NCI-H226 (cell line): Measurements from ENCODE around the gene SLC24A4.

Experiments
- DNase-seq: peaks from one replicate; pipeline ENCODE4 v3.0.0-alpha.2; 2015

The SLC24A4 gene

DNA sequence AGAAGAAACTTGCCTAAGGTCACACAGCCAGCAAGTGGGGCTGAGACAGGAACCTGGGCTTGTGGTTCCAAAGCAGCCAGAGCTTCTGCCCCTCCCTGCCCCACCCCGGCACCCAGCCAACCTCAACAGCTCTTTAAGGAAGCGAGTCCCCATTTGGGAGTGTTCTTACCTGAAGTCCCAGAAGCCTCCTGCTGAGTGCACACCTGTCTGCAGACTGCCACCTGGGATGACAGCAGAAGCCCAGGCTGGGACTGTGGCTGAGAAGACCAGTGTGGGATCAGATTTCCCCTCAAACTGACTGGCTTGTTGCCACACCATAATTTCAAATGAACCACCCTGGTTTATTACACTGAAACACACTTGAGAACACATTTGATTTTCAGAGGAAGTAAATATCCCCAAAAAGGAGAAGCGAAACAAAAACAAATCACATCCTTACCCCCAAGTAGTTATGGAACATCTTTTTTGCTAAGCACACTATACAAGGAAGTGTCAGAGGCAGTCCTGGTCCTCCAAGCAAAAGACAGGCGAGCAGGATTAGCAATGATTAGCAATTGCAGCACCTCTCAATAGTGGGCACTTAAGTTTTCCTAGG, 184.3 kb downstream of the SLC24A4 start:
- no peak for DNase-seq

DNA sequence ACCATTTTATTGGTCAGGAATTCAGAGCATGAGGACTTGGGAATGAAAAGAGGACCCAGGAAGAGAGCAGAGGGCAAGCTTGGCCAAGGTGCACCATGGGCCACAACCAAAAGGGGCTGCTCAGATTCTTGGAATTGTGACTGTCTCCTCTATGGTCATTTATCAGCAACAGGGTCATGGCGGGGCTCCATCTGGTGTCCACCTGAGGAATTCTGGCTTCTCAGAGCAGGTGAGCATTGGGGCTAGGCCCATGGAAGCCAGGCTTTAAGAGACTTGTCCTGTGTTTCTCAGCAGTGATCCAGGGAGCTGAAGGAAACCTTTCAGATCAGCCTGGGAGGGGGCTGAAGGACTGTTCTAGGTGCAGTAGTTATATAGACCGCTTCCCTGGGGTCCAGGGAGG, 188.0 kb downstream of the SLC24A4 start:
- DNase-seq = no peak

DNA sequence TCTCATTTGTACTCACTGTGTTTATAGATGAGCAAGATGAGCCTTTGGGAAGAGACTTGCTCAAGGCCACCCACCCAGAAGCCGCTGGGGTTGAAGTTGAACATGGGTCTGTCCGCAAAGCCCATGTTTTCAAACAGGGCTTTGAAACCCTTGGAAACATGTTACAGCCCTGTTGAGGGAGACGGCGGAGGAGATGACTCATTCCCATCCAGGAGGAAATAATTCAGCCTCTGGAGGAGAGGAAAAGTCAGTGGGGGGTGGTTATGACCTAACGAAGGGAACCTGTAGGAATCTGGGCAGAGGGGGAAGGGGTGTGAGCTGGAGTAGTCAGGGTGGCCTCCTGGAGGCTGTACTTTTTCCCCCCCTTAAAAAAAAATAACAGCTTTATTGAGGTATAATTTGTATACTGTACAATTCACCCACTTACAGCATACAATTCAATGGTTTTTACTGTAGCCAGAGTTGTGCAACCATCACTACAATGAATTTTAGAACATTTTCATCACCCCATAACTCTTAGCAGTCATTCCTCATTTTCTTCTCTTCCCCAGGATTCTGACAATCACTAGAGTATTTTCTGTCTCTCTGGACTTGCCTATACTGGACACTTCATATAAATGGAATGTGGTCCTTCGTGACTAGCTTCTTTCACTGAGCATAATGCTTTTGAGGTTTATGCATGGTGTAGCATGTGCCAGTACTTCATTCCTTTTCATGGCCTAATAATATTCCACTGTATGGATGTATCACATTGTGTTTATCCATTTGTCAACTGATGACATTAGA, 188.7 kb downstream of the SLC24A4 start:
- DNase-seq = peak; percentile 95

DNA sequence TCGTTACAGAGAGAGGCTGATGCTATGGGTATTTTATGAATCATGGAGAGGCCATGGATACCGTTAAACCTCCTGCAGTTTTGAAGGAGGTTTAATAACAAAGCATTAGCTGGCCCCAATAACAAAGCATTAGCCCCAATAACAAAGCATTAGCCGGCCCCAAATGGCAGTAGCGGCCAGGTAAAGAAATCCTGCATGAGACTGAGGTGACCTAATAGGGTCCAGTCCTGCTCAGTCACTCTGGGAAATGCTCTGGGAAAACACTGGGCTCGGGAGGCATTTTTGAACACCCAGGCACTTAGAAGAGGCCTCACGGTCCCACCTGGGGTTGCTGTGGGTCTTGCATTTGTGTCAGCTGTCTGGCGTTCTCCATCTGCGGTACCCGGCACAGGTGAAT, 189.8 kb downstream of the SLC24A4 start:
- no peak for DNase-seq

DNA sequence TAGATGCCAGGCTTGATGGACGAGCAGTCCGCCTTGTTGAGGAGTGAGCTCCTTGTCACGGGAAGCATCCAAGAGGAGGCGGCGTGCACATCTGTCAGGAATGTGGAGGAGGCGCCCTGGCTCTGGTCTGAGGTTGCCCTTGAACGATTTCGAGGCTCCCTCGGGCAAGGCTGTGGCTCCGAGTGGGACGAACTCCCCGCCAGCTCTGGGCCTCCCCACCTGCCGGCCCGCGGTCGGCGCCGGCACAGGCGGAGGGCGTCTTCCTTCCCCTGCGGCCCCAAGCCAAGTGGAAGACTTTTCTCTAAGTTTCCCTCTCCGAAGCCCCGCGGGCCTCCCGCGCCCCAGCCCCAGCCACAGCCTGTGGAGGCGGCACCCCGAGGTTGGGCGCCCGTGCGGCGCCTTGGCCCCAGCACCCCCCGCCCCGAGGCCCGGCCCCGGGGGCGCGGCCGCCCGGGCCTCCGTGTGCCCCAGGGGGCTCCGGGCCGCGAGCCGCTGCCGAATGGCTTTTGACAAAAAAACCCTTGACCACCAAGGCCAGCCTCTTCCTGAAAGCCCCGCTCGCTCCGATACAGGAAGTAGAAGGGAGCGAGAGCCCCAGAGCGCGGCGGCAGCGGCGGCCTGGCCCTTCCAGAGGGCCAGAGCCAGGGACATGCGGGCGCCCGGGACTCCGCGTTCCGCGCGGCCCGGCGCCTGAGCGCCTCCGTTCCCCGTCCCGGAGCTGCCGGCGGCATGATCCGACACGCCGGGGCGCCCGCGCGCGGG, 190.4 kb downstream of the SLC24A4 start, which contains the start of gene RIN3:
Gene RIN3, plus strand, starts transcription at position 578 of the 762 bp plus-strand sequence. Its CDS starts 152 bp downstream, at position 730.
- peak; percentile 93 for DNase-seq

DNA sequence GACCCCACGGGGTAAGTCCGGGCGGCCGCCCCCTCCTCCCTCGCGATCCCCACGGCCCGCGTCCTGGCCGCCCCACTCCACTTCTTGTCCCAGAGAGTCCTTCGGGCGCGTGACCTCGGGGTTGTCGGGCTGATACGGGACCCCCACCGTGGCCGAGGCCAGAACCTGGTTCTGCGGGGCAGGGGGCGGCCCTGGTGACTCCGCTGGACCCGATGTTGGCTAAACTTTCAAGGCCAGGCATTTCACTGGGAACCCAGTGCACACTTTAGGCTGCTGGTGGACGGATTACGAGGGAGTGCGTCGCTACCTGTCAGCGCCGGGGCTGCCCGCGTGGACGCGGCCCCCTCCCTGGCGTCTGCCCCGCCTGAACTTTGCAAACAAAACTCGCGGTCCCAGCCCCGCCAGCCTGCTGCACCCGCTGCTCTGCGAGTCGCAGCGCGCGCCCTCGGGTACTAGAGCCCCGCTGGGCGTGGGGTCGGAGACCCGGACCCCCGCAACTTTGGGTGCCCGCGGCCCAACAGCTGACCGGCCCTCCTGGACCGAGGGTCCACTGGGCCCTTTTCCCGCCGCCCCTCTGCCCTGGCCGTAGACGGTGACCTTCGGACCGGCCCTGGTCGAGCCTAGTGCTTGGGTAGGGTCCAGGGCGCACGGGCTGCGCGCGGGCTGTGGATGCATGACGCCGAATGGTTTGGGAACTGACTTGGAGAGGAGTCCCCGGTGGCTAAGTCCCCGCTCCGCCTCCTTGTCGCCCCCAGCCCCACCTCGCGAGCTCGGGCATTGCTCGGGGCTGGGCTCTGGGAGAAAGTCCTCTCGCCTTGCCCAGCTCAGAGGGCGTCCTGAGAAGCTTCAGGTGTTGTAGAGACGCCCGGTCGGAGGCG, 191.2 kb downstream of the SLC24A4 start:
- DNase-seq = no peak

DNA sequence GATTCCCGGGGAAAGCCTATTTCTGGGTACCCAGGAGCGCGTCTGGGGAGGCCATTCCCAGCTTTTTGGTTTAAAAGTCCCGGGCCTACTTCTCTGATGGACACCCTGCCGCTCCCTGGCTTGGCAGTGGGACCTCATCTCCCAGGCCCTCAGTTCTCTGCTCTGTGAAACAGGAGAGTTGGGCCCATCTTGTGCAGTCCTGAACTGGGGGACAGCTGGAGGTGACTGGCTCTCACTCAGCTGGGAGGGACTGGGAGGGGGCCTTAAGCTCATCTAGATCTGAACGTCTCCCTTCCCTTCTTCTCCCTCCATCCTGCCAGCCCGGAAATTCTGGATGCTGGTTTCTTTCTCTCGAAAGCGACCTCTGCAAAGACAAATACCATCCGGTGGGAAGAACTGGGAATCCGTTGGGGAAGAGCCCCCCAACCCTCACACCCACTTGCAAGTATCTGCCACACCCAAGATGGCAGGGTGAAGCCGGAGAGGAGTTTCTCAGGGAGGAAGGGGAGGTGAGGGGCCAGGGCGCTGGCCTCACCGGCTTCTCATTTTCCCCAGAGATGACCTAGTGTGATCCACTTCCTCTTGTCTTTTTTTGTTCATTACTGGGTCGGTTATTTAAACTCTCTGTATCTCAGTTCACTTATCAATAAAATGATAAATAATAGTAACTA, 192.0 kb downstream of the SLC24A4 start:
- no peak for DNase-seq

DNA sequence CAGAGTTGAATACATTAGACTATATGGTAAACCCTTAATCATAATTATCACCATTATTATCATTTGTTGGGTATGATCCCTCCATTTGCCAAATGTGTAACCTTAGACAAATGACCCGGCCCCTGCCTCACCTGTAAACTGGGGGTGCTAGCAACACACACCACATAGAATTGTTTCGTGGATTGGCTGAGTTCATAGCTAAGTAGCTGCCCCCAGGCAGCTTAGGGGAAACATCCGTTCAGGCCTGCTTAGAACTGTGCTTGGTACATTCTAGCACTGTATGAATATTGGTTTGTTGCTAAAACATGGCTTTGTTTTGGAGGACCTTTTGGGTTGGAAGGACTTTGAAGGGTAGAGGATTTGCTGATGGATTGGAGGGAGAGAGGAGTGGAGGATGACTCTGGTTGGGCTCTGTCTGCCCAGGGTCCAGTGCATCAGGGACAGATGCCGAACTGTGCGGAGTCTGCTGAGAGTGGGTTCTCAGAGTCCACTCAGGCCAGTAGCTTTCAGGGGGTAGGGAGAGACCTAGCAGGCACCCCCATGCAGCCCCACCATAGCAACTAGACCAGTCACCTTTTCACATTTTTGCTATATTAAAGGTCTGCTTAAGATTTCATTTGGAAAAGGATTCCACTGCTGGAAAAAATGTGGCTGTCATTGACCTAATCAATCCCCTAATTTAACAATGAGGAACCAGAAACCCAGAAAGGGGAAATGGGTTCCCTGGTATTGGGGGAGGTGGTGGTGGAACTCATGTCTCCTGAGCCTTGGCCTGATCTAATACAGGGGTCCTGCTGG, 192.8 kb downstream of the SLC24A4 start:
- no peak for DNase-seq

DNA sequence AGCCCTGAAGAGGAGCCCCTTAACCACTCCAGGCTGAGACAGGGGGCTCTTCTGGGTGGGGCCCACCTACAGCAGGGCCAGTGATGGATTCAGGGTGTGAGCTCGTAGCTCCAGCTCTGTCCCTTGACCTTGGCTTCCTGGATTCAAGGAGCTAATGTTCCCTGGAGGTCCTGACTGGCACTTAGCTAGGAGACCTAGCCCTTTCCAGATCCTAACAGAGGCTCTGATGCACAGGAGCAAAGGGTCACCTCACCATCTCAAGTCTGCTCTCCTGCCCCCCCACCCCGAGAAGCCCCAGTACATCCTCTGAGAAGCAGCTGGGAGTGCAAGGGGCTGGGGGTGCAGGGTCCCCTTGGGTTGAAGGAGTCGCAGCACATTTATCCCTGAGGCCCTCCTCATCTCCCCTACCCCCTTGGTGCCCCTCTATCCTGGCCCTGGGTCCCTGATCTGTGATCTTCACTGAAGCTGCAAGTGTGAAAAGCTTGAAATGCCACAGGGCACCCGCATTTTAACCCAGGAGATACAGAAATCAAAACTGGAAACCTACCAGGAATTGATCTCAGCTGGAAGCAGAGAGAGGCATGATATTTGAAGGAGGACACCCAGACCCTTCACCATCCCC, 193.5 kb downstream of the SLC24A4 start:
- no peak for DNase-seq

DNA sequence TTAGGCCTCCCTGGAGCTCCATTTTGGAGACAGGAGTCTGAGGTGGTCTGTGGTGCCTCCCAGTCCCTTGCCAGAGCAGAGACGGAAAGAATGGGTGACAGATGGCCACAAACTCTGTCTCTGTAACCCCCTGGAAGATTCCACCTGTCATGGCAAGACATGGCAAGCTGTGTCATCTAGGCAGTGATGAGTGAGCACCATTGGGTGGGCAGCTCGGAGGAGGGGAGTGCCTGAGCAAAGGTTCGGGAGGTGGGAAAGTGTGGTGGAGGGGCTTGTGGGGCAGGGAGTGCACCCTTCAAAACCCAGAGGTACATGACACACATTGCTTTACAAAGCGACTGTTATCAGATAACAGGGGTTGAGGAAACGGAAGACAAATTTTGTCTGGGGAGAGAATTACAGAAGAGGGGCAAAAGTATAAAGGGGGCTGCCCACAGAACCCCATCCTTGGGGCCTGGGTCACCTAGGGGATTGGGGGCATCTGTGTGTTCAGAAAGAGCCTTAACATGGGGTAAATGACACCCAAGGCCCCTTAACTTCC, 194.1 kb downstream of the SLC24A4 start:
- DNase-seq = no peak

DNA sequence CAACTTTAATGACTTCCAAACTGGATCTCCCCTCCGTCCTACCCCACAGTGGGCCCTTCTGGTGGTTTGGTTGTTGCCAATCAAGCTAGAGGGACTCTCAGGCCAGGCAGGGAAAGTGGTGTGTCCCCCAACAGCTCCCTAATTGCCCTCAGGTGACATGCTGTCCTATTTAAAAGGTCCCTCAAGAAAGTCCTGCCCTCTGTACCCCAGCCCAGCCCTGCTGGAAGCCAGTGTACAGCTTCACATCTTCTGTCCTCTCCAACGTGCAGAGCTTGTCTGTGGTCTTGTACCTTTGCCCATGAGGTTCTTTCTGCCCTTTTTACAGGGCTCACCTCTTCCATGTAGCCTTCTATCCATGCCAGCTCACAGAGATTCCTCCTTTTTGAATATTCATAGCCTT, 194.8 kb downstream of the SLC24A4 start:
- no peak for DNase-seq

DNA sequence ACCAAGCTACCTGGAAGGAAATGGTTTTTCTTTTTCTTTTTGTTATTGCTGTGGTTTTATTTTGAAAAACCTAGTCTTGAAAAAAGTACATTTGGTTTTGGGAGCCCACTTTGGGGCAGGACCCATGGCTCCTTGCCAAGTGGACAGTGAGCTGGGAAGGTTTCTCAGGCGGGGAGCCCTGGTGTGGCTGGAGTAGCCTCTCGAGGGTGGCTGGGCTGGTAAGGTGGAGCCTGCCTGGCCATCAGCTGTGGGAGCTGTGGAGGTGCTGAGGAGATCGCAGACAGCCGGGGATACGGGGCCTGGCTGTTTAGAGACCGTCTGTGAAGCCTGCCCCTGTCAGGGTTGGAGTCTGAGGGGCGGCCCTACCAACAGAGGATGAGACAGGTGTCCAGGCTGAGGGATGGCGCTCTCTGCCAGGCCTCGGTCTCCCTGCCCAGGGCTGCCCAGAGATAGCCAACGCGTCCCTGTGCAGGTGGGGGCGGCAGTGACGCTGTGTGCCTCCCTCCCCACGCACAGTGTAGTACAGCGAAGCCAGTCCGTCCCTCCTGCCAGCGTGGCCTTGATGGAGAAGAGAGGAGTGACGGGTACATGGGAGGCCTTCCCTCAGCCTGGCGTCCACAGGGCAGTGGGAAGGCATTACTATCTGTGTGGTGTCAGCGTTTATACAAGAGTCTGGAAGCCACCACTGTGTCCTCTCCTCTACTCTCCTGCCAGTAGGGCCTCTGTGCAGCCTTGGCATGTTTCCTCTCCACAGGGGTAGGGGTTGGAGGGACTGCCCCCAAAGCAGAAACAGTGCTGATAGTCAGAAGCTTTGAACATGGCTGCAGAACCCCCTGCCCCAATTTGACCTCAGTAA, 196.5 kb downstream of the SLC24A4 start:
- DNase-seq = no peak

DNA sequence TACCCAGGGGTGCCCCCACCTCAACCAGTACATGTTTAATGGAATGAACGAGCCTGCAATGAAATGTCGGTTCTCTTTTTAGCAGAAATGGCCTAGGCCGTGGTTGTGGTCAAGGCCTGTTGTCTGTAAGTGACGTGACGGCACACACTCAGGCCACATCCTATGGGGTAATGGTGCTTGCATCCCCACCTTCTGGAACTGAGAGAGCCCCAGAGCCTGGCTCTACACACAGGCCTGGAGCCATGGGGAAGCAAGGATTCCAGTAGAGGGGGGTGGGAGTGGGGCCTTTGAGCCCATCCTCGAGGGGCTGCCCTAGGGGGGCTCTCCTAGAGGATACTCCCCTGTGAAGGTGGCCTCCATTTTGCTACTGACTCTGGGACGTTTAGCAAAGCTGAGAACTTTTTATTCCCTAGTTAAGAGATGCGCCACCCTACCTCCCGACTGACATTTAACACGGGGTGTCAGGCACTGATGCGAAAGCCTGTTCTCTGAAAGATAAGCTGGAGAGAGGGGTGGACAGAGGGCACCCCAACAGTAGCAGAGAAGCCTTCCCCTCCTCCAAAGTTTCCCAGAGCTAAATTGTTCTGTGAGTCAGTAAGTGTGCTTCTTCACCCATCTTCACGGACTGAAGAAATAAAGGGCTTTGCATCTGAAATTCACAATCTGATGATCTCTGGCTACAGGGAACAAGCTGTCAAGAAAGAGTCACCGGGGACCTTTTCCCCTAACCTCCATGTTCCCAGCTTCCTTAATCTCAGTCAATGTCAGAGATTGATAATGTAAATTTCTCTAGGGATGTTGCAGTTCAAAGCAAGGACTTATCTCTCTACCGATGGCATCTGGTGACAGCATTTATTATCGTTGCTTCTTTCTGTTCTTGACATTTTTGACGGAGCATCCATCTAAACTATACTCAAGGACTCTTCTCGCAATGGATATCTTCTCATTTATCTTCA, 197.4 kb downstream of the SLC24A4 start:
- no peak for DNase-seq

DNA sequence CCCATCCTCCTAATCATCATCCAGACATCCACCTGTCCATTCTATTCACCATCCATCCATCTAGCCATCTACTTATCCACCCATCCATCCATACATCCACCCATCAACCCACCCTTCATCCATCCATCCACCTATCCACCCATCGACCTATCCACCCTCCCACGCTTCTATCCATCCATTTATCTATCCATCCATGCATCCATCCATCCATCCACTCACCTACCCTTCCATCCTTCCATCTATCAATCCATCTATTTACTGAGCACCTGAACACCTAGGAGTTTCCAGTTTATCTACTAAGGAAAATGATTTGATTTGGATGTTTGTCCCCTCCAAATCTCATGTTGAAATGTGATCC, 198.1 kb downstream of the SLC24A4 start:
- no peak for DNase-seq

DNA sequence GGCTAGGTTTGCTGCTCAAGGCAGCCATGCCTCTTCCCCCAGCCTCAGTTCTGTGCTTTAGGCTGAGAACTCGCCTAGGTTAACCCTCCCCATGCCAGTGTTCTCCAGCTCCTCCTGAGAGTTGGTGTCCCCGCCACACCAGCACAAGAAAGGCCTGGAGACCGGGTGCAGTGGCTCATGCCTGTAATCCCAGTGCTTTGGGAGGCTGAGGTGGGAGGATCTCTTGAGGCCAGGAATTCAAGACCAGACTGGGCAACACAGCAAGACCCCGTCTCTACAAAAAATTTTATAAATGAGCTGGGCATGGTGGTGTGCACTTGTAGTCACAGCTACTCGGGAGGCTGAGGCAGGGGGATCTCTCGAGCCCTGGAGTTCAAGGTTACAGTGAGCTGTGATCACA, 200.8 kb downstream of the SLC24A4 start:
- DNase-seq = no peak

DNA sequence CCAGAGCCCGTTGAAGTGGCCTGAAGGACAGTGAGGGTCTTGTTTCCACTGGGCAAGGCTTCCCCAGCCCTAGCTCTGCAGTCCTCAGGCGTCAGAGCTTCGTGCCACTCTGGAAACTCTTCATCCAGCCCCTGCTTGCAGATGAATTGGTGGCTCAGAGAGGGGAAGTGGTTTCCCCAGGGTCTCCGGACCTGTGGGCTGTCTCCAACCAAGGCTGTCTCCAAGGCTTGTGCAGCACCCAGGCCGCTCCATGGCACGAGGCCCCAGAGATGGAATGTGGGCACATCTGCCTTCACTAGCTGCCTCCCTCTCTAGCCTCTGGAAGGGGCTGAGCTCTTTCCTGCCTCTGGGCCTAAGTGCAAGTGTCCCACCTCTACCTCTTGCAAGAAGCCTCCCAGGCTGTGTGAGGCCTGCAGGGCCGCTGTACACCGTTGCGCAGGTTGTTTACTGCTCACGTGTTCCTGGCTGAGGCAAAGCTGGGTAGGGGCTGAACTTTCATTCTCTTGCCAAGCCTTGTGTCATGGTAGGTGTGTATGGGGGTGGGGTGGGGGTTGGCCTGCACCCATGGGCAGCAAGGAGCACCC, 201.7 kb downstream of the SLC24A4 start:
- no peak for DNase-seq

DNA sequence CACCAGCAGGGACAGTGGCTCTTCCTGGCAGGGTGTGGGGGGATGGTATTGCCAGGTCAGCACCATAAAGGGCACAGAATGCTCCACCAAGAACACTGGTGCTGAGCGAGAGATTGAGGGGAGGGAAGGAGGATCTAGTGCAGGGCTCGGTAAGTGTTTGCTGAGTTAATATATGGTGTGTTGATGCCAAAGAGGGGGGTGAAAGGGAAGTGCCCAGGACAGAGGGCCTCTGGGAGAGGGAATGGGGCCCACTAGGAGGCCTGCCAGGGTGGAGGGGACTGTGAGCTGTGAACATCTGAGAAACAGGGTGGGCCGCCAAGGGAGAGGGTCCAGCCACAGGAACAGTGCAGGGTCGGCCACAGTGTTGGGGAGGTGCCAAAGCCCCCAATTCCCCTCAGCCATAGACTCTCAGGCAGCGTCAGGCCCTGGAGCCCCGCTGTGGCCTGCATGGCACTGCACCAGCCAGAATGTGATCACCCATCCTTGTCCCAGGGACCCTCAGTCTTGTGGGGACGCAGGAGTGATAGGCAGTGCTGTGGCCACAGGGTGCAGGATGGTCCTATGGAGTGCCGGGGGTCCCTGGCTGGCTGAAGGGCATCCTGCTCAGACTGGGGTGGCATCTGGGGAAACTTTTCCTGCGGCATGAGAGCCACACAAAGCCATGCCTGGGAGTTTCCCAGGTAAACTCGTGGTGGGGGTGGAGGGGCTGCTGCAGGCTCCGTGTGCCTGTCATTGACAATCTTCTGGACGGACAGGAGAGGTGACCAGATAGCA, 202.5 kb downstream of the SLC24A4 start:
- DNase-seq = no peak
